GM03348 (cell line): ENCODE measurements around the gene HOXD4.

Experiments used
- DNase-seq: peaks from one replicate; pipeline ENCODE4 v3.0.0; 2012; ENCODE audit warnings: low spot score

The HOXD4 gene

DNA sequence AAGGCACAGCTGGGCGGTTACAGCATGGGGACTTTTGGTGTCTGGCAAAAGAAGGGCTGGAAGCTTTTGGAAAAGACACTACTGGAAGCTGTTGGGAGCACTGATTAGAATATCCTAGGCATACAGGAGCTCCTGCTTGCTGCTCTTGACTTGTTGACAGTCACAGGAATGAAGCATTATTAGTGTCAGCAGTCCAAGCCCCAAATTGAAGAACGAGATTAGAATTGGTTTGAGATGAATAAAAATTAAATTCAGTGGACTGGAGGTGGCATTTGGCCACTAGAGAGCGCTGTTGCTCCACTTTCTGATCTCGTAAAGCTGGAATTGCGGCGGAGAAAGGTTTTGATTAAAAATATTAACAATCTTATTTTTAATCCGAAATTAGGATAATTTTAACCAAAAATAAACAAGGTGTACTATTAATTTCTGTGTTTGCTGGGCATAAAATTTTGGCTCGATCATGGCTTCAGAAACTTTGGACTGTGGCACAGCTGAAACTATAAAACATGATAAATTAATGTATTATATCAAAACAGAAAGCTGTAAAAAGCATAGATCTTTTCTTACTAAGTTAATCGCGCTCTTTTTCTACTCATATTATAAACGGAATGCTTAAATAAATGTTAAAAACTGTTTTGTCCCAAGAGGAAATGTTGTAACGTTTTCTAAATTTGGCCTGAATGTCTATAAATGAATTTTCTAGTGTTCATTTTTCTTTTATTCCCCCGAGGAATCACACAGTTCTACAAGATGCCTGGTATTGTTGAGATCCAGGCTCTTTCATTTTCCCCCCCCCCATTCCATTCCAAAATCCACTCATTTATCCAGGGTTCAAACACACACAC is 24.2 kb upstream of the HOXD4 start:
- peak; percentile 52 for DNase-seq

DNA sequence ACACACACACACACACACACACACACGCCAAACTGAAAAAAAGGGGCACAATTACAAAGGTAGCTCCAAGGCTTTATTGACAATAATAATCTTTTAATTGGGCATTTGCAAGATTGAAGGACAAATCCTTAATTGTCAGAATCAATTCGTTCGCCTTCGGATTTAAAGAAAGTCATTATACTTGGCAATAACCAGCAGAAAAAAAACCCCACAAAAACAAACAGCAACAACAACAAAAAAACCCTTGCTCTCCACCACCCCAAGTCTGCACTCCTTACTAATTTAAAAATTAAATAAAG is 23.6 kb upstream of the HOXD4 start:
- DNase-seq: no peak

DNA sequence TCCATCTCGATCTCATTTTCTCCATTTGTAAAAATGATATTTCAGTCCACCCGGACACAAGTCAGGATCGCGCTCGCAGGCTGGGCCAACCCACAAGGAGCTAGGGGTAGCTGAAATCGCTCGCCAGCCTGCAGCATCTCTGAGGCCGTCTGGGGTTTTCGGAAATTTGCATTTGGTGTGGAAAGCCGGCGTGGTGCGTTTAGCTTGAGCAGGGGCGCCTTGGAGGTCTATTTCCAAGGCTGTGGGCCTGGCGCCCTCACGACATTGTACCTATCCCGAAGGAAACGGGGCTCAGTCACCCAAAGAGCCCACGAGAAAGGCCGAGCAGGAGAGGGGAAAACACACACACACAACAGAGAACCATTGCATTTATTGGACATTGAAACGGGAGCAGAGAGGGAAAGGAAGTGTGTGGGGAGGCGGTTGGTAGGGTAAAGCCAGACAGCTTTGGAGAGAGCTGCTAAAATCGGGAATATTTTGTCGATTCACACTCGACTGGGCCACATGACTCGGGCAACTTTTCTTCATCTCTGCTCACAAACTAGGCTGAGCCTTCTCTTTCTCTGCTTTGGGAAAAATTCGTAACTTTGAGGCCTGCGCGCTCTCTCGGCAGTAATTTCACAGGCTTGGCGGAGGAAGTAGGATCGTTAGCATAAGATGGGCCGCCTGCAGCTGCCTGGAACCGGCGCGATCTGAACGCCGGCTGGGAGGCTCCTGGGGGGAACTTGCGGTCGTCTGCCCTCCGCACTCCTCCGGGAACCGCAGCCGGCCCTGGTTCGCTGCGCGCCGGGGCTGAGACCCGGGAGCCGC is 23.0 kb upstream of the HOXD4 start:
- DNase-seq: peak; percentile 47

DNA sequence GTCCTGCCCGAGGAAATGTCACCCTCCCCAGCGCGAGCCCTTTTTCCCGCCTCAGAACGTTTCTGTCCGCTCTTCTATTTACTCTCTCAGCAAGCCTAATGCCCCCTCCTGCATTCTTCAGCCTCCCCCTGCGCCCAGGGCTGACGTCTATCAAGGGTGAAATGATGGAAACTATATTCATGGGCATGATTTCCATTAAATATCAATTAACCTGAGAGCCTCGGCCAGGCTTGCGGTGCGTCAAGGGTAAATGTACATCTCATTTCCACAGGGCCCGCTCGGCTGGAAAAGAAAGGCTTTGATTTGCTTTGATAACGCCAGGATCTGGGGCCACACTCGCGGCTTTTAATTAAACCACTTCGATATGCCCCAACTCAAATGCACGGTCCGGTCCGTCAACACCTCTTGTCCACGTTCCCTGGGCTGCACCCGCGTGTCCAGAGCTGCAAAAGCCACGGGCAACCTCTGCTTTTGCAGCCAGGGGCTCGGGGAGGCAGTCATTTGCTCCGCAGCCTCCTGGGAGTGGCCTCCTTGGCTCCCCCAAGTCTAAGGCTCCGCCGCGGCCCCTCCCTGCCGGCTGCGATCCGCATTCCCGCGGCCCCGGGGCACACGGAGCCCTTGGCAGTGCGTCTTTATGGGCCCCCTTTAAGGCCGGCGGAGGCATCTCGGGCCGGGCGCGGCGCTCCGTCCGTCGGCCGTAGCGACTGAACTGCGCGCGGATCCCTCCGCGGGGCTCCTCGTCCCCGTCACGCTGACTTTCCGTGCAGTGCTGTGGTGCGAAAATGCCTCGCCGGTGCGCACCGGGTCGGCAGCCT is 22.2 kb upstream of the HOXD4 start, which contains the start of gene HOXD8:
Gene HOXD8 (plus strand): TSS at position 724 of the 815 bp plus-strand sequence. CDS start 662 bp downstream, outside the sequence.
- DNase-seq: peak; percentile 89

DNA sequence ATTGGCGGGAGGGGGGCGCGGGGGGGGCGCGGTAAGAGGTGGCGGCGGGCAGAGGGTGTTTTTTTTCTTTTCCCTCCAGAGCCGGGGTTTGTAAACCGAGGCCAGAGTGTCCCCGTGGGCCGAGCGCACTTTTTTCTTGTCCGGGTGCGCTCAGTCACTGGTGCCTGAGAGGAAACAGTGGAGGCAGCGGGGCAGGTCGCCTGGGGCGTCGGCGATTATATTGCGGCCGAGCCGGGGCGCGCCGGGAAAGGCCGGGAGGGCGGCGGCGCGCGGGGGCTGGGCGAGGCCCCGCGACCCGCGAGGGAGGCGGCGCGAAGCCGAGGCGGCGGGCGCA is 21.6 kb upstream of the HOXD4 start:
- peak; percentile 65 for DNase-seq

DNA sequence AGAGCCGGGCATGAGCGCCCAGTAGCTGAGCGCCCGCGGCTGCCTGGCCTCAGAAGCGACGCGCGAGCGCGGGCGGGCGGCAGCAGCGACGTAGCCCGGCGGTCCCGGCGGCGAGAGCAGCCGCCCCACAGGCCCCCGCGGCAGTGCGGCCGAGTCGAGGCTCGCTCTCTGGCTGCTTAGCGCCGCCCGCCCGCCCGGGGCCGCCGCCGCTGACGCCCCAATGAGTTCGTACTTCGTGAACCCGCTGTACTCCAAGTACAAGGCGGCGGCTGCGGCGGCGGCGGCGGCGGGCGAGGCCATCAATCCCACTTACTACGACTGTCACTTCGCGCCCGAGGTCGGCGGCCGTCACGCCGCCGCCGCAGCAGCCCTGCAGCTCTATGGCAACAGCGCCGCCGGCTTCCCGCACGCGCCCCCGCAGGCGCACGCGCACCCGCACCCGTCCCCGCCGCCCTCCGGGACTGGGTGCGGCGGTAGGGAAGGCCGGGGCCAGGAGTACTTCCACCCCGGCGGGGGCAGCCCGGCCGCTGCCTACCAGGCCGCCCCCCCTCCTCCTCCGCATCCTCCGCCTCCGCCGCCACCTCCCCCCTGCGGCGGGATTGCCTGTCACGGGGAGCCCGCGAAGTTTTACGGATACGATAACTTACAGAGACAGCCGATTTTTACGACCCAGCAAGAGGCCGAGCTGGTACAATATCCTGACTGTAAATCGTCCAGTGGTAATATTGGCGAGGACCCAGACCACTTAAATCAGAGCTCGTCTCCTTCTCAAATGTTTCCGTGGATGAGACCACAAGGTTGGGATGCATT is 21.0 kb upstream of the HOXD4 start:
- DNase-seq: peak; percentile 87

DNA sequence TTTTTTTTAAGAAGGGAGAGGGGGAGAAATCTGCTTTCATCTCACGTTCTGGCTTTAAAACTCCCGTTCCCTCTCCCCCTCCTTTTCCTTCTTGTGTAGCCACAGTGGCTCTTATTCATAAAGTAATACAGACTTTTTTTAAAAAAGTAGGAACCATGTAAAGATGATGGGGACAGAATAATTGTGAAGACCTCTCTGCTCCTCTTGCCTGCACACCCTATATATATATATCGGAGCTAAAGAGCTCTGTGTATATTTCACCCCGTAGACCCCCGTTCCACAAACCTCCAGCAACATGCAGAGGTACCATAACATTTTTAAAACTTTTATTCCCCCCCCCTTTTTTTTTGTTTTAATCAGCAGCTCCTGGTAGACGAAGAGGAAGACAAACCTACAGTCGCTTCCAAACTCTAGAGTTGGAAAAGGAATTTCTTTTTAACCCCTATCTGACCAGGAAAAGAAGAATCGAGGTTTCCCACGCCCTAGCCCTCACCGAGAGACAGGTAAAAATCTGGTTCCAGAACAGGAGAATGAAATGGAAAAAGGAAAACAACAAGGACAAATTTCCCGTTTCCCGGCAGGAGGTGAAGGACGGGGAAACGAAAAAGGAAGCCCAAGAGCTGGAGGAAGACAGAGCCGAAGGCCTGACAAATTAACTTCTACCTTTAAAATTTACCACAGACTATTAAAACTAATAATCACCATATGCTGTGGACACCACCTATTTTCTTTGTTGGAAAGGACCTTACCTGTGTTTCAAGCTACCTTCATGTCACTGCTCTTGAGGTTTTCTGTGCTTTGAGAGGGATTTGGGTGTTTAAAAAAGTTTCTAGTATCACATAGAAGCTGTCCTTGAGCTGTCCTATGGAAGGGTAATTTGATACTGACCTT is 20.1 kb upstream of the HOXD4 start:
- no peak for DNase-seq

DNA sequence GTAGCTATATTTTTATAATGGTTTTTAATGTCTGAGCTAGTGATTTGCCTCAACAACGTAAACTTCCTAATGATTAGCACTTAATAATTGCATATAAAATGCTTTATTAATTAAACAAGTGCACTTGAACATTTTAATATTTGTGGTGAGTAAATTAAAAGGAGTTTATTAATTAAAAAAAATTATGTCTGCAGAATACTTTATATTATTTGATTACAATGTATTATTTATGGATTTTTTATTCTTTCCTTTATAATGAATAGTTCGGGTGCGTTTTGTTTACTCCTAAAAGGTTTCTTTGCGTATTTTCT is 19.5 kb upstream of the HOXD4 start:
- no peak for DNase-seq

DNA sequence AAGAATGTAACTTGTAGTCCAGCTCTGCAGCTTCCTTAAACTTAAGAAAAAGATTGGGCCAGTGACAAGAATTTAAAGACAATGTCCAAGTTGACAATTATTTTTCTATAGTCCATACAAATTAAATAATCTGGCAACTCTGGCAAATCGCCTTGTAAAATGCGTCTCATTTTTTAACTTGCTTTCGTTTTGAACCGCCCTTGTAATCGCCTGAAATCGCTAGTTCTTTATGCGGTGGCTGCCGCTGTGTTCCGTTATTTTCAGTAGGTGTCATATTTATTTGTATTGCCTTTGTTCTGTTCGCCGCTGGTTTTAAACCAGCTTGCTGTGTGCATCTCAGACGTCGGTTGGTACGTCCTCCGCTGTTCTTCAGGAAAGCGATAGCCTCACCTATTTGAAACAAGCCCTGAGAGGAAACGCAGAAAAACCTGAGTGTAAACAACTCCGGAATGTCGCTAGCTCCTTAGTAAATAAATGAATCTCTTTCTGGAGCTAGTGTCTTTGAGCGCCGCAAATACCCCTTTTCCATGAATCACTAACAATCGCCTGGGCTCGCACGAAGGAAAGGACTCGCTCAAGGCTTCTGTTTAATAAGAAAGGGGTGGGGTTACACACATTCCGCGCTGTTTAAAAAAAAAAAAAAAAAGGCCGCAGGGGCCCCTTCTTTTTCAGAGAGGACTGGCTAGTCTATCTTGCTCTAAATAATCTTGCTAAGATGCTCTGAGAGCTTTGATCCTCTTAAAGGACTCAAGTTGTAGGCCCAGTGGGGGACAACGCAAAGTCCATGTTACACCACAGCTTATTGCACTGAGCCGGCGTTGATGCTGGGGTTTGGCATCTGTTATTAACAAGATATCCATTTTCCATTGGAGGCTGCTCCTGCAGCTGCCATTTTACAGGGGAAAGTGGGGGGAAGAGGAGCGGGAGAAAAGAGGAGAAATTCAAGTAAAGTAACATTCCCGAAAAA is 18.9 kb upstream of the HOXD4 start:
- peak; percentile 53 for DNase-seq

DNA sequence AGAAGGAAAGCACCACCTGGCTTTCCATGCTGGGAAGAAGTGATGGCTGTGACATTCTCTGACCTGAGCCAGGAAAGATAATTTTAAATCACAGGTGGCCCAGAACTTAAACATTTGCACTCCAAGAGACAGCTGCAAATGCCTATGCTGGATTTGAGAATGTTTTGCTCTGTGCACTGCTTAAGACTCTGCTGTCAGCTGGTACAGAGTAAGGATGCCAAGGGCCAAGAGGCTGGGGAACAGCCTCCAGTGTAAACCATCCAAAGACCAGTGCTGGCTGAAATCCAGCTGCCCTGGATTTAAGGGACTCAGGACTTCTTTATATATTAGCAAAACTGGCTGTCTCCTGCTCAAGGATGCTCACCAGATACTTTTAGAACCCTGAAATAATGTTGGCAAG is 18.0 kb upstream of the HOXD4 start:
- no peak for DNase-seq

DNA sequence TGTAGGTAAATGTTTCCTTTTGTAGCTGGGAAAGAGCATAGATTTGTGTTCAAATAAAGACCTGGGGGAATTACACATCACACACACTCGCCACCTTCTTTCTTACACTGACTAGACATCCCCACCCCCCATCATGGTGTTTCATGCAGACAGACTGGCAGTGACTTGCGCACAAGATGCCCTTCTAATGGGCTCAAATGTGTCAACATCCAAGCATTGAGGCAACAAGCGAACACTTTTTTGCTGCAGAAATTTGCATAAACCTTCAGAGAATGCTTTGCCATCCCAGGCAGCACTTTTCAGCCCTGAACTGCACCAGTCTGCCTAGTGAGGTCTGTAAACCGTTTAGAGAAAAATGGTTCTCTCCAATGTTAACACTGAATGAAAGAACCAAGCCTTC is 17.3 kb upstream of the HOXD4 start:
- no peak for DNase-seq

DNA sequence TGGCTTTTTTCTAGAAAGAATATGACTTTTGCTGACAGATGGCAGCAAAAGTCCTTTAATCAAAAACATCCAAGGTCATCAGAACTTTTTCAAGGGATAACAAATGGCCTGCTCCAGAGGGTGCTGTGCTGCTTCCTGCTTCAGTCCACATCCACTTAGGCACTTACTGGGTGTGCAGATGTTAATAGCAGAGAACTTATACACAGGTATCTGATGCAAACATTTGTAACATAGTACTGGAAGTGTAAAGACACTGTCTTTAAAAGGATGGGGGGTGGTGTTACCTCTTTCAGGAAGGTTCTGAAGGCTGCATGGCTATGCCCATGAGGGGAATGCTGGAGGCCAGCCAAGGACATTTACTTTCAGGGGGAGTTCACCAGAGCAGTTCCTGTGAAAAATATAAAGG is 16.3 kb upstream of the HOXD4 start:
- DNase-seq: no peak

DNA sequence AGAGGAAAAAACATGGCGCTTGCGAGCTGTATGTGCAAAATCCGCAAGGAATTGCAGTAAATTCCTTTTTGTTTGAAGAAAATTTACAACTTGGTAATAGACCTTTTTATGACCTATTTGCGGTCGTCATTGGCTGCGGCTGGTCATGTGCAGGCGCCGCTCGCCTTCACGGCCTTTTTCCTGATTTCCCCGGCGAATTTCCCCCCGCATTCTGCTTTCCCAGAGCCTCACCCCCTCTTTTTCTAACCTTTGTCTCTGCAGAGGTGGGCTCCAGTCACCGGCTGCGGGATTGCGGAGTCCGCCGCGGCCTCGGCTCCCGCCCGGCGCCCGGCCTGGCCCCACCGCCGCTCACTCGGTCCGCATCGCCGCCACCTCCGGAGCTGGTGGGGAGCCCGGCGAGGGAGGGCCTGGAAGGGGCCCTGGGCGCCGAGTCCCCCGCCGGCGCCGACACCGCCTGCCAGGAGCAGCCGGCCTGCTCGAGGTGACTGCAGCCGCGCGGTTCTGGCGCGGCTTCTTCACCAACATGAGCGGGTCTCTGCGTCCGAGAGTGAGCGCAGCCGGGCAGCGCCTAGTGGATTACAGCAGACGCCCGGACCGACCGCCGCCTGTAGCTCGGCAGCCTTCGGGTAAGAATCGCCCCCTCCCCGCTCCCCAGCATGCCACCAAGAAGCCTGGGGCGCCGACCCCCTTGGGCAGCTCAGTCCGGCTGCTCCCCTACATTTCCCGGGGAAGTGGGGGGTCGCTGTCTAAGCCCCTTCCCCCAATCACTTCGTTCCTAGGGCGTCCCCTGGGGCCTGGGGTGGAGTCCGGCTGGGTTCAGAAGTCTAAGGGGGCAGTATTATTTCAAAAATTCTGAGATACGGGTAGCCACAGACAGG is 14.7 kb upstream of the HOXD4 start:
- DNase-seq: peak; percentile 64

DNA sequence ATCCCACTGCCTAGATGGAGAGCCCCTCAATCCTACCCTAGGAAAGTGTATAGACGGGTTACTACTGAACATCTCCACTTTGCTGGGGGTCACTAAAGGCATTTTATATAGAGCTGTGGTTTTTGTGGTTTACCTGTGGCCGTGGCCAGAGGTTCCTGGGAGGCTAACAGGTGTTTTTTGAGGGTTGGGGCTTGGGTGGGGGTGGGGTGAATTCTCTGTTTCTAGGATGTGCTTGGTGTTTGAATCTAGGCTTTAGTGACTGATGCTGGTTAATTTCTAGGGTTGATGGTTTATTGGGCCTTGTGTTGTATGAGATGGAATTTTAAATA is 14.1 kb upstream of the HOXD4 start:
- DNase-seq: no peak

DNA sequence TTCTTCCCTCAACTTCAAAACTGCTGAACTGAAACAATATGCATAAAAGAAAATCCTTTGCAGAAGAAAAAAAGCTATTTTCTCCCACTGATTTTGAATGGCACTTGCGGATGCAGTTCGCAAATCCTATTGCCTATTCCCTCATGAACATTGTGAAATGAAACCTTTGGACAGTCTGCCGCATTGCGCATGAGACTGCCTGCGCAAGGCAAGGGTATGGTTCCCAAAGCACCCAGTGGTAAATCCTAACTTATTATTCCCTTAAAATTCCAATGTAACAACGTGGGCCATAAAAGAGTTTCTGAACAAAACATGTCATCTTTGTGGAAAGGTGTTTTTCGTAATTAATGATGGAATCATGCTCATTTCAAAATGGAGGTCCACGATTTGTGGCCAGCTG is 13.4 kb upstream of the HOXD4 start:
- peak; percentile 44 for DNase-seq

DNA sequence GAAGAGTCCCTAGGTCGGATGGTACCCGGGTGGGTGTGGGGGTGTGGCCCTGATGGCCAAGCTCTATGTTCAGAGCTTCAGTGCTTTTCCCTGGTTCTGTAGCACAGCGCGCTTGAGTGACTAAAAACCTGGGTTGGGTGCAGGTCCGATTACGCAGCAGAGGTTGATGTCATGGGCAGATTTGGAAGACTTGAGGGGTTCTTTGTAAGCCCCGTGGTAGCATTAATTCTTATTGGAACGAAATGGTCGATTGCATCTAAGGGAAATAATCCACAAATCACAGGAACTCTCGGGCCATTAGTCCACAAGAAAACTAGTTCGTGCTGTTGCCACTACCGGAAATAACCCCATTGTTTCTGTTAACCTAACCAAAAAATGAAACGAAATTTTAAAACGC is 12.8 kb upstream of the HOXD4 start:
- DNase-seq: peak; percentile 39

DNA sequence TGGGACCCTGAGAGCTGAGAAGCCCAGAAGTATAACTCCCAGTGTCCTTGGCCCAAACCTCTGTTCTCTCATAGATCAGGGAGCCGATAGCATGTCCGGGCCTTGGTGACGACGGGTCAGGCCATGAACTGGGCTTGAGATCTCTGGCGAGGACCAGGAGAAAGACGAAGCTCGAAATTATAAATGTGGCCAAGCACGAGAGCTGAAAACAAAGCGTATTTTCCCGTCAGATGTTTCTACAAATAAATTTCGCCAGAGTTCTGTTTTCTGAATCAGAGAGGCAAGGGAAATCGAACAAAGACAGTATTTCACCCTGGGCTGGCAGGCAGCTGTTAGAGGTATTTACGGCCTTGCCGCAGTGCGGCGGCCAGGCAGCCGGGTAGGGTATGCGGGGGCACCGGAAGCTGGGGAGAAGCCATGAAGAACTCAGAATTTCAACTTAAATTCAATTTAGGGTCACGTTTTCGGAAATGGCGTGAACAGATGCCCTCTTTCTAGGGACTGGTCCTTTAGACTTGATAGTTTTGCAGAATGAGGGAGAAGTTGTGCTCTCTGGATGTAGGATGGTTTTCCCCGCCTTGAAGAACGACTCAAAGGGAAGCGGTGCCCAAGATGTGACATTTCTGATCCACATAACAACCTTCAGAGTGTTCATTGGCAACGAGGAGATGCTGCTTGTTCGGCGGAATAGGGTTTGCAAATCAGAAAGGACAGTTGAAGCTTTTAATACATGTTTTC is 12.3 kb upstream of the HOXD4 start:
- DNase-seq: peak; percentile 66
